Subcutaneous adipose tissue (tissue), 4 donors: ENCODE data around the gene KRT81. TPM values are rescaled to one million over a fixed set of nuclear protein-coding genes. Genes with fewer than 3 reads are reported as not detected.

Experiments
- total RNA-seq, 4 donors: library from RNA; depleted of rRNA; stranded (reverse); fragments of >200 nt; gene quantifications; one replicate each; pipeline ENCODE4 v1.1.0, GENCODE V29; 2016
- TF ChIP-seq, protein P1 (sequence below): fragments of 450-650 bp; IDR thresholded peaks from one replicate; pipeline ENCODE4 v1.5.1; 2016; ENCODE audit warnings: low read depth, mild to moderate bottlenecking, control low read depth, antibody characterized with exemption, moderate library complexity

The KRT81 gene
- total RNA-seq = not detected

DNA sequence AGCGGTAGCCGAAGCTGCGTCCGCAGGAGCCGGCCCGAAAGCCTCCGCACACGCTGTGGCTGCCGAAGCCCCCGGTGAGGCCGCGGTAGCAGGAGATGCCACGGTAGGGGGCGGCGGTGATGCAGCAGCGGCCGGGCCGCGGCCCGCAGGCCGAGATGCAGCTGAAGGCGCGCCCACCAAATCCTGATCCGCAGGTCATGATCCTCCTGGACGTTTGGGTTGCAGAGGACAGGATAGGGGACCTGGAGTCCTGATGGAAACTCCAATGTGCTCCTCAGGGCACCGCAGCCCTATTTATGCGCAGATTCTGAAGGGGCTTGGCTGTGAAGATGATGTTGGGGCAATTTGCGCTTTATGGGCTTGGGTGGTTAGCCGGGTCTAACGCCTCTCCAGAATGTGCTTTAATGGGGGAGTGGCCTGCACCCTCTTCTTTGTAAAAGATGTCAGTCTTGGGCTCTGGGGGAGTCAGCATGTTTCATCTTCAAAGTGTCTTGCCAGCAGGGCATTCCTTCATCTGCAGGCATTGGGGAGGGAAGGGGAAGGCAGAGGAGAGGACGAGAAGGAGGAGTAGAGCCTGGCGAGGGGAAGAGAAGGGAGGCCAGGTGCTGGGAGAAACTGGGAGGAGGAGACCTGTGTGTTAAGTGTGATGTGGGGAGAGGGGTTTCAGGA is at the start of gene KRT81:
KRT81 (minus strand) TSS at position 268 of the 669 bp plus-strand sequence; CDS start at position 199, 69 bp downstream.
- TF ChIP-seq, protein P1, sequence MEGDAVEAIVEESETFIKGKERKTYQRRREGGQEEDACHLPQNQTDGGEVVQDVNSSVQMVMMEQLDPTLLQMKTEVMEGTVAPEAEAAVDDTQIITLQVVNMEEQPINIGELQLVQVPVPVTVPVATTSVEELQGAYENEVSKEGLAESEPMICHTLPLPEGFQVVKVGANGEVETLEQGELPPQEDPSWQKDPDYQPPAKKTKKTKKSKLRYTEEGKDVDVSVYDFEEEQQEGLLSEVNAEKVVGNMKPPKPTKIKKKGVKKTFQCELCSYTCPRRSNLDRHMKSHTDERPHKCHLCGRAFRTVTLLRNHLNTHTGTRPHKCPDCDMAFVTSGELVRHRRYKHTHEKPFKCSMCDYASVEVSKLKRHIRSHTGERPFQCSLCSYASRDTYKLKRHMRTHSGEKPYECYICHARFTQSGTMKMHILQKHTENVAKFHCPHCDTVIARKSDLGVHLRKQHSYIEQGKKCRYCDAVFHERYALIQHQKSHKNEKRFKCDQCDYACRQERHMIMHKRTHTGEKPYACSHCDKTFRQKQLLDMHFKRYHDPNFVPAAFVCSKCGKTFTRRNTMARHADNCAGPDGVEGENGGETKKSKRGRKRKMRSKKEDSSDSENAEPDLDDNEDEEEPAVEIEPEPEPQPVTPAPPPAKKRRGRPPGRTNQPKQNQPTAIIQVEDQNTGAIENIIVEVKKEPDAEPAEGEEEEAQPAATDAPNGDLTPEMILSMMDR = no peak

DNA sequence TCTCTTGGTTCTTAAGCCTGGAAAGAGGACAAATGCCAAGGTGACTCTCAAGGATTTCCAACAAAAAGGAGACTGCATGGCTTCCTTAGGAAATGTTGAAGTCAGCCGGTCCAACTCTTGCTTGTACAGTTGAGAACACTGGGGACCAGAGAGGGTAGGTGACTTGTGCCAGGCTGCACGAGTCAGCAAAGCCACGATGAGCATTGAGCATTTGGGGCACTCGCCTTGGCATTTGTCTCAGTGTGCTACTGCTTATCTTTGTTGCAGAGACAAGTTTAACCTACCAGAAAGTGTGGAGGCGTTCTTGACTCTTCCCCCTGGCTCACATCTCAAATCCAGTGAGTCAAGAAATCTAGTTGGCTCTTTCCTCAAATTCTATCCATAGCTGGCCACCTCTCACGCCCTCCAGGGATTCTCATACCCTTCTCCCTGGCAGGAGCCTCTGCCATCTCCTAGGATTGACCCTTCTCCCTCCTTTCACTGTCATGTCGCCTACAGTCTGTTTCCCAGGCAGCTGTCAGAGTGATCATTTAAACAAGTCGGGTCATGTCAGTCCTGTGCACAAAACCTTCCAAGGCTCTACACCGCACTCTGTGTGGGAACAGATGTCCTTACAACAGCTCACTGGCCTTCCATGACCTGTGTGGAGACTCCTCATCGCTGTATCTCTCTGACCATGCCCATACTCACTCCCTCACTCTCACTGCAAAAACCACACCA is 47.1 kb upstream of the KRT81 start:
- TF ChIP-seq, protein P1 = no peak

DNA sequence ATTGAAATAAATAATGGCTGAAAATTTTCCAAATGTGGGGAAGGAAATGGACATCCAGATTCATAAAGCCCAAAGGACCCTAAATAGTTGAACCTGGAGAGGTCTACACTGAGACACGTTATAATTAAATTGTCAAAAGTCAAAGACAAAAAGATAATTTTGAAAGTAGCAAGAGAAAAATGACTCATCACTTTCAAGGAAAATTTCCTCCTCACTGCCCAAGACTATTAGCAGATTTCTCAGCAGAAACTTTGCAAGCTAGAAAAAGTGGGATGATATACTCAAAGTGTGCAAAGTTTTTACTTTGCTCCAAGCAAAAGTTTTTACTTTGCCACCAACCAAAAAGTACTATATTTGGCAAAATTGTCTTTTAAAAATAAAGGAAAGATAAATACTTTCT is 45.7 kb upstream of the KRT81 start:
- TF ChIP-seq, protein P1 = no peak

DNA sequence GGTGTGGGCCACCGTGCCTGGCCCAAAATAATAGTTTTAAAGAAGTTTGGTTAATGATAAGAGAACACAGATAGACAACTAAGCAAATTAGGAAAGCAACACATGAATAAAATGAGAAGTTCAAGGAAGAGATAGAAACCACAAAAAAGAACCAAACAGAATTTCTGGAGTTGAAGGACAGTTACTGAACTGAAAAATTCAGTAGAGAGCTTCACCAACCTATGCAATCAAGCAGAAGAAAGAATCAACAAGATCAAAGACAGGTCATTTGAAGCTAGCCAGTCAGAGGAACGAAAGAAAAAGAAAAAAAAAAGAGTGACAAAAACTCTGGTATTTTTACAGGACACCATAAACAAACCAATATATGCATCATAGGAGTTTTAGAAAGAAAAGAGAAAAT is 45.3 kb upstream of the KRT81 start:
- TF ChIP-seq, protein P1 = no peak

DNA sequence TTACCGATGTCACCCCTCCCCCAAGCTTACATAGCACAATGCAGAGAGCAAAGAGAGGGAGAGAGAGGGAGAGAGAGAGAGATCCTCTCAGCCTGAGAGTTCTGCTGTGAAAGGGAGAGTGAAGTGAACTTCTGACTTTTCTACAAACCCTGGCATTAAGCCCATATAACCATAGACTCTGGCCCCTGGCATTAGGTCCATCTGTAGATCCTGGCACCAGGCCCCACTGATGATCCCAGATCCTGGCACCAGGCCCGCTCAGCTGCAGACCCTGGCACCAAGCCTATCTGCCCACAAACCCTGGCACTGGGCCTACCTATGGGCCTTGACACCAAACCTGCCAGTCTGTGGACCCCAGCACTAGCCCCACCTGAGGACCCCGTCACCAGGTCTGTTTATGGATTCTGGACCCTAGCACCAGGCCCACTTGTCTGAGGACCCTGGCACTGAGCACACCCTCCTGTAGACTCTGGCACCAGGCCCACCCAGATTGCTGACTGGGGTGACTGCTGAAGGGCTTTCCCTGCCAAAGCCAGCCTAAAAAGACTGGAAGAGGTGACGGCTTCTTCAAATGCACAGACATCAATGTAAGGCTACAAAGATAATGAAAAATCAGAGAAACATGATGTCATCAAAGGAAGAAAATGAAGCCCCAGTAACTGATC is 44.4 kb upstream of the KRT81 start:
- TF ChIP-seq, protein P1 = no peak

DNA sequence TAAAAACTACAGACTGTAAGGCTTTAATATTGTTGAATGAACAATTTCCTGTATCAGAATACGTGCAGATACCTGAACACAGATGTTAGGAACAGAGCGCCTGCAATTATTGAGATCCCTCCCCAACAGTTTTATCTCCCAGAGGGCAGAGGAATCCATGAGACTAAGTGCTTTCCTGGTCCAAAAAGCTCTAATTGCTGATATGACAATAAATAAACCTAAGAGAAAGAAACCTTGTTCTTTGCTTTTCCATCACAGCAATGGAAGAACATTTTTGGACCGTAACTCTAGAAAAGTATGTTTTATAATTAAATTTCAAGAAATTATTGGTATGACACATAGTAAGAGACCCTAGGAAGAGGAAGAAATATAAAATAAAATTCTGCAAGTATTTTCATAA is 42.9 kb upstream of the KRT81 start:
- TF ChIP-seq, protein P1 = no peak

DNA sequence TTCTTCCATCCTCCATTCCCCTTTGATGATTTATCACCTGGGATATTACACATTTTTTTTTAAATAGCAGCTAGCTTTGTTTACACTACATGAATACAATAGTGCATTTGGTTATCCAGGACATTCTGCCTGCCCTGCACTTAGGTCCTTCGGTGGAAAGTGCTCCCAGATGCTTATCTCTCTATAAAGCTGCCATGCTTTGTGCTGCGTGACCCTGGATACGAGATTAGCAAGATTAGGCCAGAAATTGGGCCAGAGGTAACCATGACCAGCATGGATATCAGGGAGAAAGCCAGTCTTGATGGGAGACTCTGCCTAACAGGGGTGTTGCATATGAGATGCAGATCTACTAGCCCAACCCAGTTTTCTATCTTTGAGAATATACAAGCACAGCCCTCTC is 42.0 kb upstream of the KRT81 start:
- TF ChIP-seq, protein P1 = no peak
